Skeletal muscle tissue (tissue), 4 donors: Measurements from ENCODE around the gene ZNRF2. TPM values are rescaled to one million over a fixed set of nuclear protein-coding genes. Genes with fewer than 3 reads are reported as not detected.

Experiments used
- H3K27ac ChIP-seq: one replicate; pipeline ENCODE4 v1.7.0; 2013; ENCODE audit warnings: mild to moderate bottlenecking, low read depth, low read length, inconsistent platforms
- H3K27me3 ChIP-seq, 3 donors: one replicate each; pipeline ENCODE4 v1.7.0; 2013; ENCODE audit warnings: low read length in 3 of 3; ENCODE audit not compliant: control insufficient read depth in 3 of 3, insufficient read depth in 3 of 3
- H3K36me3 ChIP-seq, 3 donors: one replicate each; pipeline ENCODE4 v1.7.0; 2013; ENCODE audit warnings: low read length in 3 of 3; ENCODE audit not compliant: control insufficient read depth in 3 of 3, insufficient read depth in 3 of 3
- H3K4me1 ChIP-seq, 3 donors: one replicate each; pipeline ENCODE4 v1.7.0; 2013; ENCODE audit warnings: low read length in 3 of 3, mild to moderate bottlenecking in 3 of 3; ENCODE audit not compliant: control insufficient read depth in 3 of 3, insufficient read depth in 3 of 3
- H3K4me3 ChIP-seq, 3 donors: one replicate each; pipeline ENCODE4 v1.7.0; 2013; ENCODE audit warnings: low read length in 3 of 3
- H3K9ac ChIP-seq, 3 donors: one replicate each; pipeline ENCODE4 v1.7.0; 2013; ENCODE audit warnings: low read length in 3 of 3, mild to moderate bottlenecking in 3 of 3, moderate library complexity in 2 of 3, low read depth in 1 of 3
- H3K9me3 ChIP-seq, 3 donors: one replicate each; pipeline ENCODE4 v1.7.0; 2013; ENCODE audit warnings: low read length in 3 of 3; ENCODE audit not compliant: control insufficient read depth in 3 of 3
- total RNA-seq: library from RNA; depleted of rRNA; stranded (reverse); fragments of >200 nt; gene quantifications from one replicate; pipeline ENCODE4 v1.2.3, GENCODE V29; 2014
- donor health status: Osteomylitis.

The ZNRF2 gene
- total RNA-seq, 1 donor from 2014 or later: 10.4 TPM

DNA sequence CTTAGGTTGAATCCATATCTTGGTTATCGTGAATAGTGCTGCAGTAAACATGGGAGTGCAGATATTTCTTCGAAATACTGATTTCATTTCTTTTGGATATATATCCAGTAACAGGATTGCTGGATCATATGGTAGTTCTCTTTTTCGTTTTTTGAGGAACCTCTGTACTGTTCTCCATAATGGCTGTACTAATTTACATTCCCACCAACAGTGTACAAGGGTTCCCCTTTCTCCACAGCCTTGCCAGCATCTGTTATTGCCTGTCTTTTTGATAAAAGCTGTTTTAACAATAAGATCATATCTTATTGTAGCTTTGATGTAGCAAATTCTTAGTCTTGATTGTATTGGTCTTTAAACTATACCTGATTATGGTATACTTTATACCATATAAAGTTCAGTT lies 45.3 kb downstream of the ZNRF2 start:
- H3K36me3 ChIP-seq: no peaks in the 10 kb centered on the region
- peaks cover 3 to 7% (median 6%) of the 10 kb centered on the region in 3 donors for H3K4me1 ChIP-seq
- no peak overlapping the region for H3K27ac ChIP-seq
- H3K9ac ChIP-seq: no peak overlapping the region
- no peaks in the 10 kb centered on the region for H3K27me3 ChIP-seq
- no peaks in the 10 kb centered on the region for H3K9me3 ChIP-seq
- no peak overlapping the region for H3K4me3 ChIP-seq

DNA sequence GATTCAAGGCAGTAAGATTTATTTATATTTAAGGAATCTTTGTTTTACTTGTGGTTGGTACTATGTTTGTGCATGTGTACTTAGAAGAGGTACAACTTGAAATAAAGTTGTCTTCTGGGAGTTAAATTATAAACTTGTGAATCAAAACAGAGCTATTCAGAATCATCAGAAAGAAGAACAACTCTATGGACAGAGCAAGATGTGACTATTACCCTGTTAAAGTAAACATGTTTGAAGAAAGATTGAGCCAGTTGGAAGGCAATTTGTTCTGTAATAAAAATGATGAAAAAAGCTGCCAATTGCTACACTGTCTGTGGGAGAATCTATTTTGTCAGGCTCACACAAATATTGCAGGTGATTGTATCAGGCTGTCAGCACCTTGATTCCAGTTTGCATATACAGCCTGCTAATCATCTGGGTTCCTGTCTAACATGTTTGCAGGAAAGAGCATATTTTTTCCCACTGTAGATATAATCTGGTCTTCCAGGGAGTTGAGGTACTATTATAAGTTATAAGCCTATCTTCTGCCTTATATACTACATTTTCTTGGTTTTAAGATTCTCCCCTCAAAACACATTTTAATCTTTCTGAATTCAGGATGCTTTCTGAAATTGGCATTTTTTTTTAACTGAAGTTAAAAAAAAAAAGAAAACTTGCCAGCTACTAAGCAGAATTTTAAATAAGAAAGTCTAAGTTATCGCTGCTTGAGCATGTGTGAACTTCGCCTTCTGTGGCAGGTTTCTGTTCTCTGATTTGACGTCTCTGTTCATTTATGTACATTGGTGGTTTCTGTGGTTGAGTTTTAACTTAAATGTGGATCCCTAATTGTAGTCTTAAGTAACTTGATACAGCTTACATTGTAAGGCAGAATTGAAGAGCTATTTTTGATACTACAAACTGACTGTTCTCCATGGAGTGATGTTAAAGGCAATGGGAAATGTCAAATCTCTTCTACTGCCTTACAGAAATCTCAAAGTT lies 46.0 kb downstream of the ZNRF2 start:
- no peaks in the 10 kb centered on the region for H3K36me3 ChIP-seq
- no peak overlapping the region for H3K4me3 ChIP-seq
- H3K9ac ChIP-seq: no peak overlapping the region
- H3K9me3 ChIP-seq: no peaks in the 10 kb centered on the region
- no peaks in the 10 kb centered on the region for H3K27me3 ChIP-seq
- H3K4me1 ChIP-seq: peaks cover 3 to 7% (median 6%) of the 10 kb centered on the region in 3 donors
- no peak overlapping the region for H3K27ac ChIP-seq

GRCh38 chr7:30331338-30331737 lies 46.9 kb downstream of the ZNRF2 start:
- H3K27ac ChIP-seq: no peak overlapping the region

GRCh38 chr7:30332549-30332948 lies 48.2 kb downstream of the ZNRF2 start:
- no peak overlapping the region for H3K27ac ChIP-seq
- no peaks in the 10 kb centered on the region for H3K9me3 ChIP-seq
- peaks cover 3 to 7% (median 6%) of the 10 kb centered on the region in 3 donors for H3K4me1 ChIP-seq
- H3K9ac ChIP-seq: no peak overlapping the region
- H3K36me3 ChIP-seq: no peaks in the 10 kb centered on the region
- no peak overlapping the region for H3K4me3 ChIP-seq
- H3K27me3 ChIP-seq: no peaks in the 10 kb centered on the region

More at GRCh38 chr7:30331338-30331737, 46.9 kb downstream of the ZNRF2 start:
- H3K36me3 ChIP-seq: no peaks in the 10 kb centered on the region
- no peak overlapping the region for H3K9ac ChIP-seq
- no peaks in the 10 kb centered on the region for H3K27me3 ChIP-seq
- H3K9me3 ChIP-seq: no peaks in the 10 kb centered on the region
- no peak overlapping the region for H3K4me3 ChIP-seq
- H3K4me1 ChIP-seq: peaks cover 3 to 7% (median 6%) of the 10 kb centered on the region in 3 donors

- Histone ChIP-seq H3K27me3 (no peaks in the 10 kb centered on the region), H3K27ac (no peak overlapping the region), H3K4me3 (no peak overlapping the region), H3K9me3 (no peaks in the 10 kb centered on the region), H3K9ac (no peak overlapping the region), H3K4me1 (peaks cover 3 to 6% (median 3%) of the 10 kb centered on the region in 3 donors), H3K36me3 (no peaks in the 10 kb centered on the region)
Observed at GRCh38 chr7:30335763-30336487, 51.5 kb downstream of the ZNRF2 start.

GRCh38 chr7:30344513-30344912 lies 60.1 kb downstream of the ZNRF2 start:
- H3K4me3 ChIP-seq: no peak overlapping the region
- peaks cover 0 to 7% (median 2%) of the 10 kb centered on the region in 3 donors for H3K4me1 ChIP-seq
- H3K27ac ChIP-seq: no peak overlapping the region
- H3K27me3 ChIP-seq: no peaks in the 10 kb centered on the region
- H3K36me3 ChIP-seq: no peaks in the 10 kb centered on the region
- H3K9ac ChIP-seq: no peak overlapping the region
- no peaks in the 10 kb centered on the region for H3K9me3 ChIP-seq

DNA sequence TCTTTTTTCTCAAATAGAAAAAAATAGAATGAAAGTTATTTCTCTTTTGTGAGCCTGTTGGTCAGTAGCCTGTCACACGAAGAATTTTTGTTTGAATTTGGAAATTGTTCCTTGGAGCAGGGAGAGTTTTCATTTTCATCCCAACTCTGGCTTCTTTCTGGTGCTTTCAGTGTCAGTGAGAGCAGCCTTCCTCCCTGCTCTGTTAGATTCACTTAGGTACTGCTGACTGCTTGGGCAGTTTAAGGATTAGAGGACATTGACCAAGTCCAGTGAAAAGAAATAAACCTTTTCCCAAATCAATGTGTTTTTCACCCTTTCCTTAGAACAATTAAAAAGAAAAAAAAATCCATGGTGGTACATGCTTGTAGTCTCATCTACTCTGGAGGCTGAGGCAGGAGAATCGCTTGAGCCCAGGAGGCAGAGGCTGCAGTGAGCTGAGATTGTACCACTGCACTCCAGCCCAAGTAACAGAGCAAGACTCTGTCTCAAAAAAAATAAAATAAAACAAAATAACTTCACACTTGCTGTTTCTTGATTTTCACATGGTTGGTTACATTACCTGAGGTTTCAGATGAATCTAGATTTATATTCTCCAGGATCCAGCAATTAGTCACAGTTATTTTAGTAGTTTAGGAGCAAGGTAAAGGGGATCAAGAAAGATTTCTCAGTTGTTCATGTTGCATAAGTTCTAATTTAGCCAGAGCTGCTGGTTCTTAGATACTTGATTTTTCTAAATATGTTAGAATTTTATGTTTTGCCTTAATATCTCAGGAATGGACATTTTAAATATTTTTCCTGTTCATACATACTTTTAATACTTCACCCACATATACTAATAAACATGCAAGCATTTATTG lies 63.1 kb downstream of the ZNRF2 start:
- Histone ChIP-seq H3K36me3 (no peaks in the 10 kb centered on the region), H3K27ac (no peak overlapping the region), H3K4me3 (no peak overlapping the region), H3K4me1 (peaks cover 2 to 9% (median 6%) of the 10 kb centered on the region in 3 donors), H3K9me3 (no peaks in the 10 kb centered on the region), H3K27me3 (no peaks in the 10 kb centered on the region), H3K9ac (no peak overlapping the region)

GRCh38 chr7:30348083-30348560 lies 63.7 kb downstream of the ZNRF2 start:
- Histone ChIP-seq H3K36me3 (no peaks in the 10 kb centered on the region), H3K9ac (no peak overlapping the region), H3K4me1 (peaks cover 2 to 9% (median 8%) of the 10 kb centered on the region in 3 donors), H3K27me3 (no peaks in the 10 kb centered on the region), H3K4me3 (no peak overlapping the region), H3K27ac (no peak overlapping the region), H3K9me3 (no peaks in the 10 kb centered on the region)

DNA sequence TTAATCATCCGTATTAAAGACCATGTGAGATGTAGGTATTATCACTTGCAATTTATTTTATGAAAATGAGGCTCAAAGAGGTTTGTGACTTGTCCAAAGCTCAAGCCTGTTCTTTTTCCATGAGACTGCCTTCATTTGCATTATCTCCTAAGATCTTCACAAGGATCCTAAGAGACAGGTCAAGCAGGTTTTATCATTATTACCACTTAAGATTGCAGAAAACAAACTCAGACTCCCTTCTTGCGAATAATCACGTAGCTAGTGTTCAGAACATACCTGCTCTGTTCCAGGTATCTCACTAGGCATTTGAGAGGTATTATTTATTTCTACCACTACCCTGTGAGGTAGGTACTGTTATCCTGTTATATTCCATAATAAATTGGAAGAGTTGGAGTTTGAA lies 64.8 kb downstream of the ZNRF2 start:
- Histone ChIP-seq H3K27ac (no peak overlapping the region), H3K9me3 (no peaks in the 10 kb centered on the region), H3K4me3 (no peak overlapping the region), H3K4me1 (peaks cover 2 to 9% (median 8%) of the 10 kb centered on the region in 3 donors), H3K27me3 (no peaks in the 10 kb centered on the region), H3K36me3 (no peaks in the 10 kb centered on the region), H3K9ac (no peak overlapping the region)
